ENCODE measurements around the gene DDX47. TPM values are rescaled to one million over a fixed set of nuclear protein-coding genes. Genes with fewer than 3 reads are reported as not detected.
"Not testable (repeated sequence)": the region's sequence is repeated elsewhere in the genome, so short reads cannot be mapped to it uniquely, and the experiment has no call there.

Gene DDX47
- total and polyA plus RNA-seq, 2 experiments from 2014 or later = 56.2 to 69.4 TPM

- WGBS (ENCODE audit: low lambda C conversion rate, missing lambda C conversion rate) = 37% methylated on average over 2 of the region's 2 CpGs
- TF ChIP-seq EZH2phosphoT487 (IDR thresholded peaks at IDR 0.05; ENCODE audit: low read depth, severe bottlenecking, unreplicated experiment) (no peak), EZH2 (IDR thresholded peaks at IDR 0.05; ENCODE audit: borderline replicate concordance) (no peak)
- TF ChIP-seq, protein P1, sequence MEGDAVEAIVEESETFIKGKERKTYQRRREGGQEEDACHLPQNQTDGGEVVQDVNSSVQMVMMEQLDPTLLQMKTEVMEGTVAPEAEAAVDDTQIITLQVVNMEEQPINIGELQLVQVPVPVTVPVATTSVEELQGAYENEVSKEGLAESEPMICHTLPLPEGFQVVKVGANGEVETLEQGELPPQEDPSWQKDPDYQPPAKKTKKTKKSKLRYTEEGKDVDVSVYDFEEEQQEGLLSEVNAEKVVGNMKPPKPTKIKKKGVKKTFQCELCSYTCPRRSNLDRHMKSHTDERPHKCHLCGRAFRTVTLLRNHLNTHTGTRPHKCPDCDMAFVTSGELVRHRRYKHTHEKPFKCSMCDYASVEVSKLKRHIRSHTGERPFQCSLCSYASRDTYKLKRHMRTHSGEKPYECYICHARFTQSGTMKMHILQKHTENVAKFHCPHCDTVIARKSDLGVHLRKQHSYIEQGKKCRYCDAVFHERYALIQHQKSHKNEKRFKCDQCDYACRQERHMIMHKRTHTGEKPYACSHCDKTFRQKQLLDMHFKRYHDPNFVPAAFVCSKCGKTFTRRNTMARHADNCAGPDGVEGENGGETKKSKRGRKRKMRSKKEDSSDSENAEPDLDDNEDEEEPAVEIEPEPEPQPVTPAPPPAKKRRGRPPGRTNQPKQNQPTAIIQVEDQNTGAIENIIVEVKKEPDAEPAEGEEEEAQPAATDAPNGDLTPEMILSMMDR (IDR thresholded peaks at IDR 0.05; ENCODE audit: poor library complexity) = no peak
- peak overlapping the region; percentile 24 for H3K4me2 ChIP-seq
These were observed 59.8 kb downstream of the DDX47 start for GRCh38 chr12:12872934-12873275.

GRCh38 chr12:12874029-12874428 lies 60.9 kb downstream of the DDX47 start:
- Histone ChIP-seq H4K20me1 (ENCODE audit: insufficient read depth, poor library complexity, severe bottlenecking) (no peaks in the 10 kb centered on the region), H3K9me3 (ENCODE audit: low read depth) (no peaks in the 10 kb centered on the region), H3K4me2 (no peak overlapping the region), H3K9me2 (replicated peaks; ENCODE audit: insufficient read depth) (no peaks in the 10 kb centered on the region), H3K36me3 (replicated peaks; ENCODE audit: insufficient read depth, low read depth) (no peaks in the 10 kb centered on the region), H3K79me2 (no peaks in the 10 kb centered on the region), H3K4me1 (ENCODE audit: insufficient read depth) (peaks cover 11% of the 10 kb centered on the region), H3K4me3 (no peak overlapping the region), H2AFZ (no peak overlapping the region), H3K27me3 (no peaks in the 10 kb centered on the region), H3K27ac (peak overlapping the region; percentile 98)
- 89% methylated on average over 1 of the region's 1 CpG for WGBS (ENCODE audit: low lambda C conversion rate, missing lambda C conversion rate)
- TF ChIP-seq EZH2 (IDR thresholded peaks at IDR 0.05; ENCODE audit: borderline replicate concordance) (no peak), EZH2phosphoT487 (IDR thresholded peaks at IDR 0.05; ENCODE audit: low read depth, severe bottlenecking, unreplicated experiment) (no peak)
- TF ChIP-seq, protein P1 (IDR thresholded peaks at IDR 0.05; ENCODE audit: poor library complexity) = no peak
- DNase-seq (ENCODE audit: low spot score) = no peak

More at GRCh38 chr12:12872934-12873275, 59.8 kb downstream of the DDX47 start:
- H2AFZ ChIP-seq = no peak overlapping the region
- H4K20me1 ChIP-seq (ENCODE audit: insufficient read depth, poor library complexity, severe bottlenecking) = no peaks in the 10 kb centered on the region
- H3K27me3 ChIP-seq = no peaks in the 10 kb centered on the region
- peaks cover 11% of the 10 kb centered on the region for H3K4me1 ChIP-seq (ENCODE audit: insufficient read depth)
- no peaks in the 10 kb centered on the region for H3K9me2 ChIP-seq (replicated peaks; ENCODE audit: insufficient read depth)
- no peaks in the 10 kb centered on the region for H3K9me3 ChIP-seq (ENCODE audit: low read depth)
- H3K79me2 ChIP-seq = no peaks in the 10 kb centered on the region
- no peak for DNase-seq (ENCODE audit: low spot score)
- peak overlapping the region; percentile 98 for H3K27ac ChIP-seq
- H3K4me3 ChIP-seq = no peak overlapping the region
- H3K36me3 ChIP-seq (replicated peaks; ENCODE audit: insufficient read depth, low read depth) = no peaks in the 10 kb centered on the region

DNA sequence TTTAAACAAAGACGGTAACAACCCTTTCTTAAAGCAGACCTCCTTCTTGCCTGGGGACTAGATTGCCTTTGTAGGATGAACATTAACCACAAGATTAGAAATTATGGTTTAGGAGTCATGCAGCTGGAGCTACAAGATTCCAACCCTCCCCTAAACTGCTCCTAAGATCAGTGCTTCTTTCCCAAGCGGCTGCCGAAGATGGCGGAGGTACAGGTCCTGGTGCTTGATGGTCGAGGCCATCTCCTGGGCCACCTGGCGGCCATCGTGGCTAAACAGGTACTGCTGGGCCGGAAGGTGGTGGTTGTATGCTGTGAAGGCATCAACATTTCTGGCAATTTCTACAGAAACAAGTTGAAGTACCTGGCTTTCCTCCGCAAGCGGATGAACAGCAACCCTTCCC lies 62.2 kb downstream of the DDX47 start:
- H3K27ac ChIP-seq; H2AFZ ChIP-seq; DNase-seq (ENCODE audit: low spot score); H4K20me1 ChIP-seq (ENCODE audit: insufficient read depth, poor library complexity, severe bottlenecking); H3K9me3 ChIP-seq (ENCODE audit: low read depth); H3K27me3 ChIP-seq; H3K79me2 ChIP-seq; H3K4me3 ChIP-seq; H3K36me3 ChIP-seq (replicated peaks; ENCODE audit: insufficient read depth, low read depth); H3K4me2 ChIP-seq; H3K9me2 ChIP-seq (replicated peaks; ENCODE audit: insufficient read depth): not testable (repeated sequence)
- H3K4me1 ChIP-seq (ENCODE audit: insufficient read depth) = peaks cover 11% of the 10 kb centered on the region
- 92% methylated on average over 10 of the region's 10 CpGs for WGBS (ENCODE audit: low lambda C conversion rate, missing lambda C conversion rate)

DNA sequence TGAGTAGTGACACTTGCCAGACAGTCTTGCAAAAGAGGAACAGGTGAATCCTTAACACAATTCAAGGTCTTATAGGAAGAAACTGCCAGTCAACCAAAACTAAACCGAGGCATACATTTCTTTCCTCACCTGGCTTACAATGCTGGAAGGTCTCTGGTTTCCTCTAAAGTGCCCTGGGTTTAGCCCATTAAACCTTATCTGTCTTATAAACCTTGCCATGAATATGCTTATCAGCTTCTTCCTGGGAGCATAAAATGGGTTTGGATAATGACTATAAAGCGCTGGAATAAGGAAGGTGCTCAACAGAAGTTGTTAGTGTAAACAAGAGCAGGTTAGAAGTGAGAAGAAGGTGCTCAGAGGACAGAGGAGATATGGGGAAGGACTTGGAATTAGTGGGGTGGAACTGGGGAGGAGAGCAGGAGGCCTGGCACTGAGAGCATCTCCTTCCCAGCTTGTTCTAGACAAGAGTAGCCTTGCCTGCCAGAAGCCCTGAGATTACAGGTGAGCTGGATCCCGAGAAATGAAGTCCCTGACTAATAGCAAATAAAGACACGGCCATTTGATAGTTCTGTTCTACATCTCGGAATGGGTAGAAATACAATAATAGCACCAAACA lies 64.1 kb downstream of the DDX47 start:
- H3K9me2 ChIP-seq (replicated peaks; ENCODE audit: insufficient read depth) = no peaks in the 10 kb centered on the region
- no peaks in the 10 kb centered on the region for H3K27me3 ChIP-seq
- no peak overlapping the region for H2AFZ ChIP-seq
- no peaks in the 10 kb centered on the region for H4K20me1 ChIP-seq (ENCODE audit: insufficient read depth, poor library complexity, severe bottlenecking)
- no peak for DNase-seq (ENCODE audit: low spot score)
- H3K79me2 ChIP-seq = no peaks in the 10 kb centered on the region
- 56% methylated on average over 5 of the region's 5 CpGs for WGBS (ENCODE audit: low lambda C conversion rate, missing lambda C conversion rate)
- peak overlapping the region; percentile 42 for H3K27ac ChIP-seq
- H3K4me3 ChIP-seq = no peak overlapping the region
- peak overlapping the region; percentile 25 for H3K4me2 ChIP-seq
- peaks cover 5% of the 10 kb centered on the region for H3K4me1 ChIP-seq (ENCODE audit: insufficient read depth)
- no peaks in the 10 kb centered on the region for H3K9me3 ChIP-seq (ENCODE audit: low read depth)
- H3K36me3 ChIP-seq (replicated peaks; ENCODE audit: insufficient read depth, low read depth) = no peaks in the 10 kb centered on the region
- no peak for TF ChIP-seq EZH2 (IDR thresholded peaks at IDR 0.05; ENCODE audit: borderline replicate concordance)
- TF ChIP-seq, protein P1 (IDR thresholded peaks at IDR 0.05; ENCODE audit: poor library complexity) = no peak
- no peak for TF ChIP-seq EZH2phosphoT487 (IDR thresholded peaks at IDR 0.05; ENCODE audit: low read depth, severe bottlenecking, unreplicated experiment)
